ENCODE data around the gene CSNK2A1.

Gene CSNK2A1

DNA sequence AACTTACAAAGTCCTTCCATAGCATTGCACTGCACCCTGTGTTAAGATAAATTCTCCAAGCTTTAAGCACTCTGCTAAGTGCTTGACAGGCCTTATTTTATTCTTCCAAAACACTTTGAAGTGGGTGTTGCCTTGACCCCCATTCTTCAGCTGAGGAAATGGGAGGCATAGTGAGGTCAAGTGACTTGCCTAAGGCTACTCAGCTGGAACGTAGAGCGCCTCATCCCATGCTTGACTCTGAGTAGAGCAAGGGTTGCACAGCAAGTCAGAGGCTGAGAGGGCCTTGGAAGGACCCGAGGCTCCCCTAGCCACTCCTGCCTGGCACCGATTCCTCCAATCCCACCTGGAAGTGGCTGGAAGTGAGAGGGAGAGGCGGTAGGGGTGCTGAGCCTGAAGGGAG, 19.6 kb upstream of the CSNK2A1 start:
- no peak for DNase-seq

GRCh38 chr20:562232-562897, 18.8 kb upstream of the CSNK2A1 start:
- DNase-seq, result no peak

DNA sequence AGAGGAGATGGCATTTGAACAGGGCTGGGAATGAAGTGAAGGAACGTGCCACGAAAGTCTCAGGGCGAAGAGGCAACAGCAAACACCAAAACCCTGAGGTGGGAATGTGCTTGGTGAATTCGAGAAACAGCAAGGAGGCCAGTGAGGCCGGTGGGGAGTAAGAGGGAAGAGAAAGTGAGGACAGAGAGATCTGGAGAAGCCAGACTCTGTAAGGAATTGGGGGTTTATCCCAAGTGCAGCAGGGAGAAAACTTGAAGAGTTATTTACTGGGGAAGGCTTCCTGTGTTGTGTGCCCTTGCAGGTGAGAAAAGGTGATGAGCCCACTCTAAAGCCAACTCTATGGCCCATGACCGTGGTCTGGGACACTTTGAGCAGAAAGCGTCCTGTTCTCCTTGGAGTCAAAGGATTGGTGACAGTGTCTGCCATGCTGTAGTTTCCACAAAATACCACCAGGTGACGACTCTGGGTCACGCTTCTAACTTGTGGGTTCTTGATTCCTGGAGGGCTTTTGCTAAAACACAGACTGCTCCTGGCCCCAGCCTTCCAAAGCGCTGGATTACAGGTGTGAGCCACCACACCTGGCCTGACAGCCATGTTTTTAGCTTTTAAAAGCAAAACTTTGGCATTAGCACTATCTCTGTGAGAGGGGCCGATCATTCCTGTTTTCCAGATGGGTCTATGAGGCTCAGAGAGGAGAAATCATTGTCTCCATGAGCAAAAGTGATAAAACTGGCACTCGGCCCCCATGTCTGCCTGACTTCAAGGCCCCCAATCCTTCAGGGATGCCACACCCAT, 18.0 kb upstream of the CSNK2A1 start:
- peak; percentile 62 for DNase-seq

DNA sequence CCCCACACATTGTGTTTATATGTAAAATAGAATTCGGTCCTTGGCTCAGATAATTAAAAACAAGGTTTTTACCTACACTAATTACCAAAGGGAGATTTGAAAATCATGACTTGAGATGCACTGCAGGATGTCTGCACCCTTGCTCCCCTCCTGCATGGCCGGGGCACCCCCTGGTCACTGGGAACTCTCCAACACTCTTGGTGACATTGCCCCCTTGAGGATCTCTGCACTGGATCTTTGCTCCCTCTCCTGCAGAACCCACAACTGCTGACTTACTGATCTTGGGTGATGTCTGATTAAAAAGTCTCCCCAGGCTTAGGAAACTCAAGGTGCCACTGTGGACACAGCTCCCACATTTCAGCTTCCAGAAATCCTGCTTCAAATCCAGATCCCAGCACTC, 17.1 kb upstream of the CSNK2A1 start:
- DNase-seq, result no peak

DNA sequence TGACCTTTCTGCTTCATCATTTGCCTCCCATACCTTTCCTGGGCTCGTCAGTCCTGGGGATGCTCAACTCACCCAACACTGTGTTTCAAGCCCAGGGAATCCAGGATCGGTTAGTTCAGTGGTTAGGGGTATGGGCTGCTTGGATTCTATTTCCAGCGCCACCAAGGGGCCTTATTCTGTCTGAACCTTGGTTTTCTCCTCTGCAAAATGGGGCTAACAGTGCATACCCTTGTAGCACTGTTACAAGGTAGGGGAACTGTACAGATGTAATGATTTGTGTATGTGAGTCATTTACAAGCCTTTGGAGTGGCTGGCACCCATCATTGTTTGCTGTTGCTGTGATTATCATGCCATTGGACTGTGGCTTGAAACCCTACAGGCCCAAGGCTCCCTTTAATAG, 14.5 kb upstream of the CSNK2A1 start:
- no peak for DNase-seq

DNA sequence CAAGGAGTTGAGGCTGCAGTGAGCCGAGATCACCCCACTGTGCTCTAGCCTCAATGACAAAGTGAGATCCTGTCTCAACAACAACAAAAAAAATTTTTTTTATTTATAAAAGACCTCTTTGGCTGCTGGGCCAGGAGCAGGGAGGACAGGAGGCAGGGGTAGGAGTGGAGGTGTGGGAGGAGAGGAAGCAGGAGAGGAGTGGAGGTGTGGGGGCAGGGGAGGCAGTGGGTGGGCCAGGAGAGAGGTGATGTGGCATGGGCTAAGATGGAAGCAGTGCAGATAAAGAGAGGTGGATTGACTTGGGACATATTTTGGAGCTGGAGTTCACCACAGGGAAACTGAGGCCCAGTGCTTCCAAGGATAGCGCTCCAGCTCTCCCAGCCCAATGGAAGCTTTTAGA, 13.4 kb upstream of the CSNK2A1 start:
- no peak for DNase-seq

GRCh38 chr20:555976-556385, 12.4 kb upstream of the CSNK2A1 start:
- no peak for DNase-seq

DNA sequence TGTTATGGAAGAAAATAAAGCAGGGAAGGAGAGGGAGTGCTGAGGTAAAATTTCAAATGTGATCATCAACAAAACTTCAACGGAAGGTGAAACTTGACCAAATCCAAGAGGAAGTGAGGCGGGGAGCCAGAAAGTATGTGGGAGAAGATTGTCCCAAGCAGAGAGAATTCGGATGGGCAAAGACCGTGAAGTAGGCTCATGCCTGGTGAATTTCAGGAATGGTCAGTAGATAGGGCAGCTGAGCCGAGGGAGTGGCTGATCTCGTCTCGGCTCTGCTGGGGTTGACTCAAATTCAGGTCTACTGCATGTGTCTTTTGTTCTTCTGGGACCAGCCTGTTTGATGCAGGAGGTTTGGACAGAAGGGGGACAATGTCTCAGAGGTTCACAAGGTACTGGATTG, 7.0 kb upstream of the CSNK2A1 start:
- no peak for DNase-seq

GRCh38 chr20:549722-550496, 6.3 kb upstream of the CSNK2A1 start:
- no peak for DNase-seq

GRCh38 chr20:548906-549305, 5.3 kb upstream of the CSNK2A1 start:
- DNase-seq, result no peak

DNA sequence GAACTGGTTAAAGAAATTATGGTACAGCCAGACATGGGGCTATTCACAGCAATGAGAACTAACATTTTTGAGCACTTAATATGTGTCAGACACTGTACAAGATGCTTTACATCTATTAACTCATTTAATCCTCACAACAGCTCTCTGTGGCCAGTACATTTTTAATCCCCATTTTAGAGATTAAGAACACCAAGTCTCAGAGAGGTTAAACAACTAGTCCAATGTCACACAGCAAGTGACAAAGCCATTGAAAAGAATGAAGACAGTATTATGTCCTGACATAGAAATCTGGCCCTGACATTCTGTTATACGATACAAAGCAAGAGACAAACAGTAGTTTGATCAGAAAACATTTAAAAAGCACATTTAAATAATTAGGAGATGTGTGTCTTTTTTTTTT, 3.8 kb upstream of the CSNK2A1 start:
- DNase-seq, result no peak

GRCh38 chr20:546353-546752, 2.8 kb upstream of the CSNK2A1 start:
- no peak for DNase-seq

DNA sequence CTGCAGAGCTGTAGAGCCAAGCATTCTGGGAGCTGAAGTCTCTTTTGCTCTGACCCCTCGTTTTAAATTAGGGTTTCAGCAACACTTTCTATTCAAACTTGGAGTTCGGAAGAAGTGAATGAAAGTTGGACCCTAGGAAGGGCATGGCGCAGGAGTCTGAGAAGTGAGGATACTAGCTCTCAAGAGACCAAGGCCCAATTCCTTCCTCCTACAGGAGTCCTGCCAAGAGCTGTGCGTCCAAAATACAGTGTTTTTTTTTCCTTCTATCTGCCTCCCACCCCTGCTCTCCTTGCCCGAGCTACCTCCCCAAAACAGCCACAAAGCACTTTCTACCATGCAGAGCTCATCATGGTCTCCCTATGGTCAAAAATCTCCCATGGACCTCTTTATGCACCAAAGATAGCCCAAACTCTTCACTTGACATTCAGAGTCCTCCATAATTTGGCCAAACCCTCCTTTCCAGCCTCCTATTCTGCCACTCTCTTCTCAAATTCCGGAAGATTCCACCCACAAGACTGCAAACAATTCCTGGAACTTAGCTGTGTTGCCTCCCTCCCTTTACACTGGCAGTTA, 649 bp upstream of the CSNK2A1 start:
- no peak for DNase-seq

- peak; percentile 44 for DNase-seq
These were observed 717 bp downstream of the CSNK2A1 start for GRCh38 chr20:542777-543368.

DNA sequence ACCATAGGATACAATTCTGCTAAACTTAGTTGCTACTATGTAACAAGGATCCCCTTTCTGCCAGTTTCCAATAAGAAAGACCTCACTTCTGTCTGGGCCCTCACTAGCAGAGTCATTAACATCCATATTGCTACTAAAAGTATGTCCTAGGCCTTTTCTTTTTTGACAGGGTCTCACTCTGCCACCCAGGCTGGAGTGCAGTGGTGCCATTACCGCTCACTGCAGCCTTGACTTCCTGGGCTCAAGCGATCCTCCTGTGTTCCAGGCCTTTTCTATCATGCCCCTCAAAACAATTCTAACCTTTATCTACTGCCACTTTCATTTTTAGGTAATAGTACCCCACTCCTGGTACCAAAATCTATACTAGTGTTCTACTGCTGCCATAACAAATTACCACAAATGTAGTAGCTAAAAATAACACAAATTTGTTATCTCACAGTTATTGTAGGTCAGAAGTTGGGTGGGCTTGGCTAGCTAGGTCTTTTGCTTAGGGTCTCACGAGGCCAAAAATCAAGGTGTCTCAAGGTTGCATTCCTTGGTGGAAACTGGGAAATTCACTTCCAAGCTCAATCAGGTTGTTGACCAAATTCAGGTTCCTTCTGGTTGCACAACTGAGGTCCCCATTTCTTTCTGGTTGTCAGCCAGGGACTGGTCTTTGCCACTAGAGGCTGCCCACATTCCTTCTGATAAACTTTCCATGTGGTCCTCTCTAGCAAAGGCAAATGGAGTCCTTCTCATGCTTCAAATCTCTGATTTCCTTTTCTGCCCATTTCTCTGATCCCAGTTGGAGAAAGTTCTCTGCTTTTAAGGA, 3.0 kb downstream of the CSNK2A1 start:
- DNase-seq, result no peak

DNA sequence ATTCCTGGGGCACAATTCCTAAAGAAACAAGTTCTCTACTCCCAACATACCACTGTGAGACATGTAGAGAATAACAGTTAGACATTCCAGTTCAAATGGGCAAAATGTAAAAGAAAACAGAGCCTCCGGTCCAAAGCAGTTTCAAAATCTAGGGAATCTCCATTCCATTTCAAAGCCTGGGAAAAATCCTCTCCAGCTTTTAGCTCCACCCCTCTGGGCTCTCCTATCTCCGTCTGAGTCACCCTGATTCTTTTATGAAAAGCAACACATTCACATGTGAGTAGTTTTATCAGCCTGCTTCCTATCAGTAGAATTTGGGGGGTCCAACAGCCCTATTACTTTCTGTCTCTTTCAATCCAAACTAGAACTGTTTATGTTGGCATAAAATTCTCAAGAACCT, 3.7 kb downstream of the CSNK2A1 start:
- DNase-seq, result no peak

DNA sequence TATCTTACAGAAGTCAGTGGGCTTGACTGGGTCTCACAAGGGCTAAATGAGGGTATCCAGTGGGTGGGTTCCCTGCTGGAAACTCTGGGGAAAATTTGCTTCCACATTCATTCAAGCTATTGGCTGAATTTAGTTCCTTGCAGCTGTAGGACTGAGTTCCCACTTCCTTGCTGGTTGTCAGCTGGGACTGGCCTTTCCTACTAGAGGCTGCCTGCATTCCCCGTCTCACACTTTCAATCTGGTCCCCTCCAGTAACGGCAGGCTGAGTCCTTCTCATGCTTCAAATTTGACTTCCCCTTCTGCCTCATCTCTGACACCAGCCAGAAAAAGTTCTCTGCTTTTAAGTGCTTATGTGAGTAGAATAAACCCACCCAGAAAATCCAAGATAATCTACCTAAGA, 4.4 kb downstream of the CSNK2A1 start:
- DNase-seq, result no peak

- DNase-seq, result no peak
These were observed 5.6 kb downstream of the CSNK2A1 start for GRCh38 chr20:537983-538382.

- DNase-seq, result no peak
These were observed 7.1 kb downstream of the CSNK2A1 start for GRCh38 chr20:536426-537010.

DNA sequence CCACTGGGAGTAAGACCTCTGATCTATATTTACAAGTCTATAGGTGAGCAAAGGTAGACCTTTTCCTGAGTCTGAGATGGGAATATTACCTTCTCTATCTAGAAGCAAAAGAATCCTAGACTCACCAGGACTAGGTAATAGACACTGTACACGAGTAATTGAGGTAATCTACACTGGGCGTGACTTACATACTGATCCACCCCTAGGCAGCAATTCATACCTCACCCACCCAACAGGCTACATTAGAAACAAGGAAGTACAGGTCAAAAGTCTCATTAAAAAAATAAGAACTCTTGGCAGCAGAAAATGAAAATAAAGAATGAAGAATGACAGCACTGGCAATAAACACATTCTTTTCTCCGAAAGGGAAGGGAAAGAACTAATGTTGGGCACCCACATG, 7.6 kb downstream of the CSNK2A1 start:
- DNase-seq, result no peak

- DNase-seq, result no peak
These were observed 10.1 kb downstream of the CSNK2A1 start for GRCh38 chr20:533526-533925.

GRCh38 chr20:532530-532929, 11.1 kb downstream of the CSNK2A1 start:
- DNase-seq, result no peak
